Astrocyte of the cerebellum (primary cell): ENCODE data around the gene STRA6.

Experiments
- DNase-seq: peaks from one replicate; pipeline ENCODE4 v3.0.0-alpha.2; 2011; ENCODE audit warnings: low read depth
- H3K4me3 ChIP-seq: 2 replicates; pipeline ENCODE4 v1.5.1; 2011; ENCODE audit warnings: mild to moderate bottlenecking, low read depth, low read length, moderate library complexity
- in situ Hi-C: cut with HindIII; loops from 2 replicates; pipeline ENCODE4 v1.10.0; 2017; ENCODE audit warnings: low sequenced_read_pairs
- TF ChIP-seq, protein P1 (sequence below): IDR thresholded peaks from 2 replicates; pipeline ENCODE4 v1.5.1; 2012; ENCODE audit warnings: low read length, low read depth, moderate library complexity, mild to moderate bottlenecking; ENCODE audit errors: missing control alignments

The STRA6 gene

GRCh38 chr15:74227968-74228722 lies 25.6 kb upstream of the STRA6 start:
- in situ Hi-C loops, result no loop called here
- H3K4me3 ChIP-seq, result no peak overlapping the region
- TF ChIP-seq, protein P1, sequence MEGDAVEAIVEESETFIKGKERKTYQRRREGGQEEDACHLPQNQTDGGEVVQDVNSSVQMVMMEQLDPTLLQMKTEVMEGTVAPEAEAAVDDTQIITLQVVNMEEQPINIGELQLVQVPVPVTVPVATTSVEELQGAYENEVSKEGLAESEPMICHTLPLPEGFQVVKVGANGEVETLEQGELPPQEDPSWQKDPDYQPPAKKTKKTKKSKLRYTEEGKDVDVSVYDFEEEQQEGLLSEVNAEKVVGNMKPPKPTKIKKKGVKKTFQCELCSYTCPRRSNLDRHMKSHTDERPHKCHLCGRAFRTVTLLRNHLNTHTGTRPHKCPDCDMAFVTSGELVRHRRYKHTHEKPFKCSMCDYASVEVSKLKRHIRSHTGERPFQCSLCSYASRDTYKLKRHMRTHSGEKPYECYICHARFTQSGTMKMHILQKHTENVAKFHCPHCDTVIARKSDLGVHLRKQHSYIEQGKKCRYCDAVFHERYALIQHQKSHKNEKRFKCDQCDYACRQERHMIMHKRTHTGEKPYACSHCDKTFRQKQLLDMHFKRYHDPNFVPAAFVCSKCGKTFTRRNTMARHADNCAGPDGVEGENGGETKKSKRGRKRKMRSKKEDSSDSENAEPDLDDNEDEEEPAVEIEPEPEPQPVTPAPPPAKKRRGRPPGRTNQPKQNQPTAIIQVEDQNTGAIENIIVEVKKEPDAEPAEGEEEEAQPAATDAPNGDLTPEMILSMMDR, result no peak
- no peak for DNase-seq

- TF ChIP-seq, protein P1, result no peak
- in situ Hi-C loops, result no loop called here
- DNase-seq, result no peak
- H3K4me3 ChIP-seq, result no peak overlapping the region
Measured at GRCh38 chr15:74226761-74227540, 24.4 kb upstream of the STRA6 start.

- TF ChIP-seq, protein P1, result no peak
- DNase-seq, result no peak
- in situ Hi-C loops, result no loop called here
- no peak overlapping the region for H3K4me3 ChIP-seq
Measured at GRCh38 chr15:74225928-74226327, 23.3 kb upstream of the STRA6 start.

DNA sequence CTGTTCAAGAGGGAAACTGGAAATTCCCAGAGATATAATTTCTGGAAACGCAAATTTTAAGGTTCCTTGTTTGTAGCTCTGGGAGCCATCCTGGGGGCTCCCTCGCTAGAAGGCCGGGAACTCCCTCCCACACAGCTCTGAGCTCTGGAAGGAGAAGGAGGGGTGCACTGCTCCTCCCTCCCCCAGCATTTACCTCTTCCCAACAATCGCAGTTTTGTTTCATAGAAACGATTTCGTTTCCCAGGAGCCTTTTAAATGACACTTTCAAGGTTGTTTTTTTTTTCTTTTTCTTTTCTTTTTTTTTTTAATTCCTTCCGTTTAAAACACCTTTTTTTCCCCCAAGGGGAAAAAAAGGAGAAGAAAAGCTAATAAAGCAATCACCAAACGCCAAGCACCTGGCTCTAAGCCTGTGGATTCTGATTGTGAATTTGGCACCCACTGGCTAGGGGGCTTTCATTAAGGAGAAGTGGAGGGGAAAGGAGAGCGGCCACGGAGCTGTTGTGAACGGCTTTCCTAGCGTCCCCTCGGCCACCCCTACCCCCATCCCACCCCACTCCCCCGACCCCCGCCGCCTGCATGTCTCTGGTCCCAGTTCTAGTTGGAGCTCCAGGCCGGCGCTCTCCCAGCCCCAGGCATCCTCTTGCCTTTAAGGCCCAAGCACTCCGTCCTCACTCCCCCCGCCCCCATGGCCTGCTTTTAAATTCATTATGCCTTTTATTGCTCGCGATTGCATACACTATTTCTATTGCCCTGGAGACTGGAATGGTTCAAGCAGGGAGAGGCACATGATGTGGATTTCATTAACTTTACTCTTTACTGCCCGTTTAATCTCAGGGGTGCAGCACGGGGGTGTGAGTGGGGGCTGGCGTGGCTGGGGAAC lies 19.9 kb upstream of the STRA6 start:
- no peak overlapping the region for H3K4me3 ChIP-seq
- in situ Hi-C loops, result no loop called here
- TF ChIP-seq, protein P1, result no peak
- no peak for DNase-seq

- TF ChIP-seq, protein P1, result no peak
- in situ Hi-C loops, result no loop called here
- DNase-seq, result no peak
Measured at GRCh38 chr15:74221399-74222239, 19.0 kb upstream of the STRA6 start.

More at GRCh38 chr15:74221399-74222239, 19.0 kb upstream of the STRA6 start:
- no peak overlapping the region for H3K4me3 ChIP-seq
